Posterior vena cava (tissue), 2 donors: ENCODE results near the gene NDRG4. TPM values are rescaled to one million over a fixed set of nuclear protein-coding genes. Genes with fewer than 3 reads are reported as not detected.
"Not testable (repeated sequence)": the region's sequence is repeated elsewhere in the genome, so short reads cannot be mapped to it uniquely, and the experiment has no call there.

Experiments
- DNase-seq: peaks from one replicate; pipeline ENCODE4 v3.0.0-alpha.2; 2020; ENCODE audit warnings: low spot score
- intact Hi-C, 2 donors: fragments of 100-400 bp; cut with DNase I; formaldehyde crosslinking; loops; one replicate each; pipeline versions ENCODE4 v1.14.1 to v1.14.2; 2022 to 2023
- total RNA-seq, 2 donors: library from RNA; stranded (reverse); fragmentation: NEBNext Ultra II Directional; extraction: Animal tissue kit (Norgen Biotek cat#: 25700); gene quantifications; one replicate each; pipeline ENCODE4 v1.2.1, GENCODE V29; 2021
- donor health status: DM: yes; HTN: yes; CAD: no.
- donor health status: DM: yes; HTN: yes; CAD: no.

The NDRG4 gene
- total RNA-seq, 2 donors from 2014 or later = 5.8 to 8.6 TPM

DNA sequence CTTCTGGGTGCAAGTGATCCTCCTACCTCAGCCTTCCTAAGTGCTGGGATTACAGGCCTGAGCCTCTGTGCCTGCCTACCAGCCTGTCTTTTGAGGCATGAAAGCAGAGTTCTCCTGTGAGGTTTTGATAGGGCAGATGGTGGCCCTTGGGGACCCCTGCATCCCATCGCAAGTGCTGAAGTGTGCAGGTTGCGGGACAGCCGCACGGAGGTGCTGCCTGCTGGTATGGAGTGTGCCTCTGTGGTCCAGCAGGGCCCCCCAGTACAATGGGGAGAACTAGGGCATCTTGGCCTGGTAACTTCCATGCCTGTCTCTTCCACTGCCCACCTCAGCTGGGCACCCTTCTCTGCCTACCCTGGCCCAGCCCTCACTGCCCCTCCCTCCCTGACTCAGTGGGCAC is 9.9 kb upstream of the NDRG4 start:
- intact Hi-C loops = no loop called here

DNA sequence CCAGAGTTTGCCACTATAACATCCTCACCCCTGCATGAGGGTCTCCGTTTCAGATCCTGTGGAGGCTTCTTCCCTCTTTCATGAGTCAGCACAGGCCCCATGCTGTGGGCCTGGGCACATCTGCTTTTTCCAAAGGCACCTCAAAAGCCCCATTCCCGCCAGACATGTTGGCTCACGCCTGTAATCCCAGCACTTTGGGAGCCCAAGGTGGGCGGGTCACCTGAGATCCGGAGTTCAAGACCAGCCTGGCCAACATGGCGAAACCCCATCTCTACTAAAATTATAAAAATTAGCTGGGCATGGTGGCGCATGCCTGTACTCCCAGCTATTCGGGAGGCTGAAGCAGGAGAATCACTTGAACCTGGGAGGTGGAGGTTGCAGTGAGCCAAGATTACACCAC is 9.4 kb upstream of the NDRG4 start:
- intact Hi-C loops = not testable (repeated sequence)
- DNase-seq = peak; percentile 20

More for the DNA sequence above, 9.9 kb upstream of the NDRG4 start:
- DNase-seq = peak; percentile 37

DNA sequence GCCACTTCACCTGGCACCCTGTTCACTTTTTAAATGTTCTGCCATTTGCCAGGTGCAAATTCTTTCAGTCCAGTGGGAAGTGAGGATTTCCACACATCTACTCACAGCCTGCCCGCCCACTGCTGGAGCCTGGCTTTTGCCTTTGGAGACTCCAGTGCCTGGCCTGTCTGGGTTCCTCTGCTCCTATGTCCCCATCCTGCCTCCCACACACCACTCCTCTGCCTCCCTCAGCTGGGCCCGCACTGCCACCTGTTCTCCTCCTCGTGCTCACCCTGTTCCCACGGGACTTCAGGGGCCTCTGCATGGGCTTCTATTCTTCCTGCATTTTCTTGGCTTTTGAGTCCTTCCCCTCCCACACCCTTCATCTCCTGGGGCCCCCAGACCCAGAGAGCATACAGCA is 7.9 kb upstream of the NDRG4 start:
- peak; percentile 54 for DNase-seq
- intact Hi-C loops = no loop called here

DNA sequence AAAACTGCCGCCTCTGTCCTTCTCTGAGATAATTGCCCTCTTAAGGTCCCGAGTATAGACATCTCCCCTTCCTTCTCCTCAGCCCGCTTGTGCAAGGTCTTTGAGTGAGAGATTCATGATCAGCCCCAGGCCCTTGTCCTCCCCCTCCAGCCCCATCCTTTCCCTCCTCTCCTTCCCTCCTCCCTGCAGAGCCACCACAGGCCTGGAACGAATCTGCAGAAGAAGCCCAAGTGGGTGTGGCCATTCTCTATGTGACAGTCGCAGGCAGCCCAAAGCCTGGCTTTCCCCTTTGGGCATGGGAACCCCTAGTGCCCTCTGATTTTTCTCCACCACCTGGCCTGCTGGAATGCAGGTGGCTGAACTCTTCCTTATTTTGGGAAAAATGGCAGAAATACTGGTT is 7.2 kb upstream of the NDRG4 start:
- intact Hi-C loops = no loop called here
- DNase-seq = peak; percentile 49

DNA sequence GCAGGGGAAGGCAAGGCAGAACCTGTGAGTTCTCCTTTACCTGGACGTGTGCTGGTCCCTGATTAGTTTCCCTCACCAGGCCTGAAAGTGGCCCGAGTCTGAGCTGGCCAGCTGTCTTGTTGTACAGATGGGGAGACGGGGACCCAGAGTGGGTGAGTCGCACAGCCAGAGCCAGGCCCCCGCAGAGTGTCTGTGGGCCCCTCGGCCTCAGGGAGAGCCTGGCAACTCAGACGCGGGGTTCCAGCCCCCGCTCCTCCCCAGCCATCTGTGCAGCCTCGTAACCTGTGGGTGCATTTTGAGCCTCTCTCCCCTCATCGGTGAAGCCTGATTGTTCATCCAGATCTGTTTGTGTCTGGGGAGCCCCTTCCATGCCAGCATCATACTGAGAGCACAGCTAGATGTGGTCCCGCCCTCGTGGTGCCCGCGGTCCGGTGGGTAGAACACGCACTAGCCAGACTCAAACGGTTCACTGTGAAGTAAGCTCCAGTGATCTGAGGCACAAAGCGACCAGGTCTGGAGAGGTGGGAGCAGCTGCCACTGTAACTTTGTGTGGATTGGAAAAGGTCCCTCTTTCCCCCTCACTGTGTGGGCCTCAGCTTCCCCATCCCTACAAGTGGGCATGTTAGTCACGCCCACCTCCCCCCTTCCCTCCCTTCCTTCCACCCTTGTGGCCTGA is 6.0 kb upstream of the NDRG4 start:
- DNase-seq = peak; percentile 58
- intact Hi-C loops = no loop called here

DNA sequence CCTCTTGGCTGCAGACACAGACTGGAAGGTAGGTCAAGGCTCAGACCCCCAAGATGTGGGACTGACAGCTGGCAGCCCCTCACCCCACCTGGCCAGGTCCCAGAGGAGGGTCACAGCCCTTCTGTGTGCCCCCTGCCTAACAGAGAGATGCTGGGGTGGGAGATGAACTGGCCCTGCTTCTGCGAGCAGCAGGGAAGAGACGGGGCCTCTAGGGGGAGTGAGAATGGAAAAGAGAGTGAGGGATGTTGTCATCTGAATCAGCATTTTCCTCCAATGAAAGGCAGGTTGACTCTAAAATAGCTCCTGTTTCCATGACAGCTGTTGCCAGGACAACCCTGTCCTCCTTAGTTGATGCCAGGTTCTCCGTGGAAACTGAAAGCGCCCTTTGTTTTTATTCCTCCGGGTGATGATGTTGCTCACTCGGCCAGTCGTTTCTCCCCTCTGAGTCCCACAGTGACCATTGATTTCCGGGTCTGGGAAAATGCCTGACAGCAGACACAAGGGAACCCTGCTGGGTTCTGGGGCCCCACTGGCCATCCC is 4.9 kb upstream of the NDRG4 start:
- intact Hi-C loops = loop anchor here in 1 of 2 donors (5.0 kb wide), 1 partner anchor 257 kb away; no protein-coding TSS in a partner anchor
- DNase-seq = peak; percentile 86

DNA sequence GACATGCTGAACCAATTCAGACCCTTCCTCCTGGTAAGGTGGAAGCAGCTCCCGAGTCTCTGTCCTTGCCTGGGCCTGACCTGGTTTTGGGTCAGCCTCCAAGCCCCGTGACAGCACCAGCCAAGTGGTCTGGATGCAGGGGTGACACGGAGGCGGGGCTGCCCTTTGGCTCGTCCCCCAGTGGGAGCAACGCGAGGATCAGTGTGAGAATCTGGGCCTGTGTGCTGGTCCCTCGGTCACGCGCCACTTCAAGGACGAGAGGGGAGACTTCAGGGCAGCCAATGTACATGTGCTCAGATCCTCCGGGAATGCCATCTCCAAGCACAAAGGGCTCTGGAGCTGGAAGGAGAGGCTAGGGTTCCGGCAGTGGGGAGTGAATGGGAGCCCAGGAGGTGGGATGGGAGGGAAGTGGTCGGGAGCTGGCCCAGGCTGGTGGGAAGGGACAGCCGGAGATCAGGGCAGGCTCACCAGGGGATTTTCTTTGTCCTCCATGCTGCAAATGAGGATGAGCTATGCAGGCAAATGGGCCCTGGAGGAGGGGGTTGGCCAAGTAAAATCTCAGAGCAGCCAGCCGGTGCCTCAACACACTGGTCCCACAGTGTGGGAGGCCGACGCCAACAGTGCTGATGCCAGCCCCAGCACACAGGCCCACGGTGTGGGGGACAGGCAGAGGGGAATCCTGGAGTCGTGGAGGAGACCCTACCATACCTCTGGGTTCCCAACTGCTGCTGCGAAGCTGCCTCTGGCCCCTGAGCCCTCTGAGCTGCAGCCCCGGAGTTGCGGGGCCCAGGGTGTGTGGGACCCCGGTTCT is 4.2 kb upstream of the NDRG4 start:
- peak; percentile 76 for DNase-seq
- intact Hi-C loops = loop anchor here in 1 of 2 donors (5.0 kb wide), 1 partner anchor 257 kb away; no protein-coding TSS in a partner anchor

DNA sequence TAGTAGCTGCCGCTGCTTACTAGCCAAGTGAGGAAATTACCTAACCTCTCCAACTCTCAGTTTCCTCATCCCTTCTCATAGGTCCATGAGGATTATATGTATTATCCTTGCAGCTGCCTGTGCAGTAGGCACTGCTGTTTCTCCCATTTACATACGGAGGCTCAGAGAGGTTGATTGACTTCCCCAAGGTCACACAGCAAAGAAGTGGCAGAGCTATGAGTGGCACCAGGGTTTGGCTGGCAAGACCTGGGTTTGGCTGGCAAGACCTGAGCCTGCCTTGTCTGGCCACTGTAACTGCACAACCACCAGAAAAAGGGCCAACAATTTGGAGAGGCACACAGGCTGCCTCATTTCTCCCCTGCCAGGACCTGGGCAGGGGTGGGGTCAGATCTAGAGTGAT is 2.5 kb upstream of the NDRG4 start:
- intact Hi-C loops = loop anchor here in 1 of 2 donors (5.0 kb wide), 1 partner anchor 255 kb away; no protein-coding TSS in a partner anchor
- no peak for DNase-seq

DNA sequence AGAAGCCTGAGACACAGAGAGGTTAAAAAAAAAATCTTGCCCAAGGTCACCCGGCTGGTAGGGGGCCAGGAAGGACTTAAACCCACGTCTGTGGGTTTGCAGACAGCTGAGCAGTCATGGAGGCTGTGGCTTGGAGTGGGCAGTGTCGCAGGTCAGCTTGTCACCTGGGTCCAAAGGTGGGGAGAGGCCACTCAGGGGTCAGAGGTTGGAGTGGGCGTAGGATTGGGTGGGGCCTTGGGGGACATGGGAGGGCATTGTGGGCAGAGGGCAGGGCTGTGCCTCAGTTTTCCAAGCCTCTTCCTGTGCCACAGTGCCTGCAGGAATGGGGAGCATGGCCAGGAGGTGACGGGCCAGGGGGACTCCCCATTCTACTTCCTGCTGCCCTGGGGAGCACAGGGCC is 2.0 kb upstream of the NDRG4 start:
- peak; percentile 58 for DNase-seq
- intact Hi-C loops = loop anchor here in 1 of 2 donors (5.0 kb wide), 1 partner anchor 254 kb away; no protein-coding TSS in a partner anchor

DNA sequence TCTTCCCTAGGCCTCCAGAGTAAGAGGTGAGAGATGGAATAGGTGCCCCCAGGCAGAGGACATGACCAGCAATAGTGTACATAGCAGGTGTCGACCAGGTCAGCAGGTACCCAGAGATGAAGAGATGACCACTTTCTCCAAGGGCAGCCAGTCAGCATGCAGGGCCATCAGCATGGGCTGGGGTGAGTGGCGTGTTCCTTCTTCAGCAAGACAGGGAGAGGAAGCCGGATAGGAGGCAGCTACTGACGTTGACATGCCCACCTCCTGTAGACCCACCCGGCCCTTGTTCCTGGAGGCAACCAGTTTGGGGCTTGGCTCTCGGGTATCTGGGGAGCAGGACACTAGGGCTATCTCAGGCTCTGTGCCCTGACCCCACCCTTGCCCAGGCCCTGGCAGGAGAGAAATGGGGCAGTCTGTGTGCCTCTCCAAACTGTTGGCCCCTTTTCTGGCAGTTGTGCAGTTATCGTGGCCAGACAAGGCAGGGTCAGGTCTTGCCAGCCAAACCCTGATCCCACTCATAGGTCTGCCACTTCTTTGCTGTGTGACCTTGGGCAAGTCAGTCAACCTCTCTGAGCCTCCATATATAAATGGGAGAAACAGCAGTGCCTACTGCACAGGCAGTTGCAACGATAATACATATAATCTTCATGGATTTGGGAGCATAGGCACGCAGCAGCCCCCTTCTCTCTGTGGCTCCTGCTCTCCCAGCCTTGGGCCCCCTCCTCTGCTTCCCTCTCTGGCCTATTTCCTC is 1.4 kb upstream of the NDRG4 start:
- peak; percentile 67 for DNase-seq
- intact Hi-C loops = loop anchor here in 1 of 2 donors (5.0 kb wide), 1 partner anchor 254 kb away; no protein-coding TSS in a partner anchor

DNA sequence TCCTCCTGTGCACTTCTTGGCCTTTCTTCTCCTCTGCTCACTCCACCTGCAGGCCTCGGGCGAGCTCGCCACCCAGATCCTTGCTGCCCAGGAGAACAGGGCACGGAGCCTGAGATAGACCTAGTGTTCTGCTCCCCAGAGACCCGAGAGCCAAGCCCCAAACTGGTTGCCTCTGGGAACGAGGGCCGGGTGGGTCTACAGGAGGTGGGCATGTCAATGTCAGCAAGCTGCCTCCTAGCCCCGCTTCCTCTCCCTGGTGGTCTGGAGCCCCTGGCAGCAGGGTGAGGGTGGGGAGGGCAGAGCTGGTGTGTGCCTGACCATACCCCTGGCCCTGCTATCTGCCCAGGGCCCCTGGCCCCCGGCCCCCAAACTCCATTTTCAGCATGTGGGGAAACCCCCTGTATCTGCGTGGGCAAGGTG is 841 bp upstream of the NDRG4 start:
- peak; percentile 66 for DNase-seq
- intact Hi-C loops = loop anchor here in 1 of 2 donors (5.0 kb wide), 1 partner anchor 253 kb away; no protein-coding TSS in a partner anchor

DNA sequence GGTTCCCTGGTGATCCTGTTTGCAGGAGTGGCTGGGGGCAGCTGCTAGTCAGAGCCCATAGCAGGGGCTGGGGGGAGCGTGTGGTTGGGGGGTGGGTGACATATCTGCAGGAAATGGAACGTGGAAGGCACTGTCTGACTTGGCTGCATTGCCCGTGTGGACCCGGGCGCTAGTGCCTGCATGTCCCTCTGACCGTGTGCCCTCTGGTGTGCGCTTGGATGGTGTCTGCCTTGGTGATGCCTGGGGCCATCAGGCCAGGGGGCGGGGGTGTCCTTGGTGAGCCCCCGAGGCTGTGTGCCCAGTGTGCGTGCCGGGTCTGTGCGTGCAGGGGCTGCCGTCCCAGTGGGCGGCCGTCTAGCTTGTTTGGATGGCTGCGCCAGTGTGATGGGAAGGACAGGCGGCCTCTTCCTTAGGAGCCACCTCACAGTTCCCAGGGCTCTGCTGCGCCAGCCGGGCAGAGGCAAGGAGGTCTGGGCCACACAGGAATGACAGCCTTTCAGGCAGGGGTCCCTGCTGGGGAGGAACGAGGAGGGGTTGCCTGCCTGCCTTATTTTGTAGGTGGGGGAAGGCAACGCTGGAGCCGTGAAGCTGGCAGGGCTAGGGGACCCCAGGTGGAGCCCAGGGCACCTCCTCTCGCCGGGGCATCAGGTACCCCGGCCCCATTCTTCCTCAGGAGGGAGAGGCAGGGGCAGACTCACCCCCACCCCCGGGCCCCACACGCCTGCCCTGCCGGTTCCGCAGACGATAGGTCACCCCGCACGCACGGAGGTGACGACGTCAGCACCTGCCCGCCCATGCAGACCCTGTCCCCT is 693 bp downstream of the NDRG4 start:
- intact Hi-C loops = no loop called here
- DNase-seq = peak; percentile 79

DNA sequence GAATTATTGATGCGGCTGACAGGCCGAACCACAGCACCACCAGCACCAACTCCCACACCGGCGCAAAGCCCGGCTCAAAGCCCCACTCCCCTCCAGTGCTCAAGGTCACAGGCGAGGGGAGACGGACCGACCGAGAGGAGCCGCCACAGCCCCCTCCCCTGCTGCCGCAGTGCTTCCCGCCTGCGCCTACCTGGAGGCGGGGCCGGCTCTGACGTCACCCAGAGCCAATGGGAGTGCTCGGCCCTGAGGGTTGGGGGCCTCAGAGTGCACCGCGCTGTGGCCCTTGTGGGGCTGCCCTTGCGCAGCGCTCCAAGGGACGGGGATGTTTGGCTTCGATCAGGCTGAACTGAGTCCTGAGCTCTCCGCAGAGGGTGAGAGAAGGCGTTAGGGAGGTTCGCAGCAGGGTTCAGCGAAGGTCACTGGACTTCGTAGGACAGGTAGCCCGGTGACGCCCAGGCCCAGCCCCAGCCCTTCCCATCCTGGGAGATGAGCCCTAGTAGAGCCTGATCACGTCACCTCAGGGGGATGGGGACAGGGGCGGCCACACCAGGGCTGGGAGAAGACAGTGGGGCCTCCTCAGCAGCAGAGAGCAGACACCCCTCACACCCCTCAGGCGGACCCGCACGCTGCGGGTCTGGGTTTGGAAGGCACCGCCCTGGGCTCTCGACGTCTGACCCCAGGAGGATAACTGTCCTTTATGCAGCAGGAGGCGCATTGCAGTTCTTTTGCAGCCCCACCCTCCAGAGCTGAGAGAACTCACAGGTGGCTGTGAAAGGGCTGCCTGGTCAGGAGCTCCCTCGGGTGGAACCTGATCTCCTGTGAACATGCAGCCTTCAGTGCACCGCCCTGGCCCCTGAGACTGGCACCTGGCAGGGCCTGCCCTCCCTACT is 1.5 kb downstream of the NDRG4 start:
- intact Hi-C loops = no loop called here
- peak; percentile 76 for DNase-seq

DNA sequence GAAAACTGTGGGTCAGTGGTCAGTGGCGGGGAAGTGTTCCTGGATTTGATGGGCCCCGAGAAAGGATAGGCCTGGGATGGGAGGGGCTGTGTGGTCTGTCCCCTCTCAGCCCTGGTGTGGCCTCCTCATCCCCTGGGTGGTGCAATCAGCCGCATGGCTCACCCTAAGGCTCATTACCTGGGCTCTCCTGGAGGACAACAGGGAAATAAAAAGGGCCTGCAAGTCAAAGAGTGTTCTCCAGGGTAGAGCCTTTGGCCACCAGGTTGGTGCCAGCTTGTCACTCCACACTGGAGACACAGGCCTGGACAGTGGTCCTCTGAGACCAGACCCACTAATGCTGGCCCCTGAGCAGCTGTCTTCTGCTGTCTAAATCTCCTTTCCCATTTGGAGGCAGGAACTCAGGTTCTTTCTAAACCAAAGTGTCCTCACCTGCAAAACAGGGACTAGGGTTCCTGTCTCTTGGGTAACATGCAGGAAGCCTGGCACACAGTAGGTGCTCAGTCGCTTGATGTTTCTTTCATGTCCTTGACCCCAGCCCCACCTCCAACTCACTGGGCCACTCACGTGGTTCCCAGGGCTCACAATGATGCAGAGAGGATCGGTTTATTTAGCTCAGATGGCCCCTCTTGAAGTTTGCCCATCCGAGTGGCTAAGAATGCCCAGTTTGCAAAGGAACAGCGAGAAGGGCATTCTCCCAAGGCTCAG is 2.4 kb downstream of the NDRG4 start:
- peak; percentile 60 for DNase-seq
- intact Hi-C loops = no loop called here

DNA sequence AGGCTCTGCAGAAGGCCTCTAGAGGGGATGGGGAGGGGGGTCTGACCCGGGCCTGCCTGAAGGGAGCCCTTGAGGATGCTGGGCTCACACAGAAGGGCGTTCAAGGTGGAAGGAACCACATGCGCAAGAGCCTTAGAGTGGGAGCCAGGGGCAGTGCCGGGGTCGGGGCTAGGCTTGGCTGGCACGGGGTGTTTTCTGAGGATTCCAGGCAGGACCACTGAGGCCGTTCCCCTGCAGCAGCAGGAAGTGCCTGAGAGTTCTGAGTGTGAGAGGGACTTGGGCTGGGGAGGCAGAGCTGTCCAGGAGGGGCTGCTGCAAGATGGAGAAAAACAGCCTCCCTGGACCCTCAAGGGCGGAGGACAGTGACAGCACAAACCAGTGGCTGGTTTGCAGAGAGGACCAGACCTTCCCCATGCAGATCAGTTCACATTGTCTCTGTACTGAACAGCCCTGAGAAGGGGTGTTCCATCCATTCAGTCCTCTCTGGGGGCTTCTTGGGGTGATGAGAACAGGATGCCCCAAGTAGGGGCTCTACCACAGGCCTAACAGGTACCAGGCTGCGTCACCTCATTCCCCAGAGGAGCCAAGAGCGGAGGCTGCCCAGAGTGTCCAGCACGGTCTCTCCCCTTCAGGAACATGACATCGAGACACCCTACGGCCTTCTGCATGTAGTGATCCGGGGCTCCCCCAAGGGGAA is 3.4 kb downstream of the NDRG4 start:
- DNase-seq = peak; percentile 56

More for the DNA sequence above, 3.4 kb downstream of the NDRG4 start:
- intact Hi-C loops = loop anchor here in 1 of 2 donors (1.0 kb wide), 1 partner anchor 20 kb away; no protein-coding TSS in a partner anchor
